Measurements from ENCODE around the gene OR56A3.
"Not testable (repeated sequence)": the region's sequence is repeated elsewhere in the genome, so short reads cannot be mapped to it uniquely, and the experiment has no call there.

OR56A3 gene

GRCh38 chr11:5932671-5933070 is 9.4 kb upstream of the OR56A3 start:
- H3K4me3 ChIP-seq (ENCODE audit: low read depth, low read length) = no peak overlapping the region
- DNase-seq (ENCODE audit: low read depth) = no peak
- TF ChIP-seq CTCF (IDR thresholded peaks at IDR 0.05; ENCODE audit: low read depth, low read length, missing control alignments) = no peak
- in situ Hi-C loops (cut with HindIII; ENCODE audit: low sequenced_read_pairs) = no loop called here

GRCh38 chr11:5933116-5933515 is 8.9 kb upstream of the OR56A3 start:
- in situ Hi-C loops (cut with HindIII; ENCODE audit: low sequenced_read_pairs) = no loop called here
- no peak overlapping the region for H3K4me3 ChIP-seq (ENCODE audit: low read depth, low read length)
- DNase-seq (ENCODE audit: low read depth) = no peak
- TF ChIP-seq CTCF (IDR thresholded peaks at IDR 0.05; ENCODE audit: low read depth, low read length, missing control alignments) = no peak

- TF ChIP-seq CTCF (IDR thresholded peaks at IDR 0.05; ENCODE audit: low read depth, low read length, missing control alignments) = no peak
- no peak overlapping the region for H3K4me3 ChIP-seq (ENCODE audit: low read depth, low read length)
- in situ Hi-C loops (cut with HindIII; ENCODE audit: low sequenced_read_pairs) = no loop called here
- no peak for DNase-seq (ENCODE audit: low read depth)
Measured at GRCh38 chr11:5937868-5938602, 4.0 kb upstream of the OR56A3 start.

DNA sequence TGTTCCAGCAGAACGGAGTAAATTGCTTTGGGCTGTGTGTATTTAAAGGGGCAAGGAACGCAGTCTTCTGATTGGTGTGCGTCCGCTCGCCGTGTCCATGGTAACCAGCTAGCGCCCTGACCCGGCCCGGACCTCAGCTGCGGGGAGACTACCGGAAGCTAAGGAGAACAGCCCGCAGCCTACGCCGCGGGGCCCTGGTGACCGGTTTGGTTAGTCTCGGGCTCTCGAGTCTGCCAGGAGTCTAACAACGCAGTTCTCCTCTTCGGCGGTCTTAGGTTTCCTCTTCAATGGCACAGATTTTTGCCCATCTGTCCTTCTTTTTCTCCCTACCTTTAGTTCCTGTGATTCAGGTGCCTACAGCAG is 3.5 kb upstream of the OR56A3 start:
- no peak overlapping the region for H3K4me3 ChIP-seq (ENCODE audit: low read depth, low read length)
- in situ Hi-C loops (cut with HindIII; ENCODE audit: low sequenced_read_pairs) = no loop called here
- DNase-seq (ENCODE audit: low read depth) = no peak
- no peak for TF ChIP-seq CTCF (IDR thresholded peaks at IDR 0.05; ENCODE audit: low read depth, low read length, missing control alignments)

- no peak for DNase-seq (ENCODE audit: low read depth)
- no peak overlapping the region for H3K4me3 ChIP-seq (ENCODE audit: low read depth, low read length)
- in situ Hi-C loops (cut with HindIII; ENCODE audit: low sequenced_read_pairs) = no loop called here
- no peak for TF ChIP-seq CTCF (IDR thresholded peaks at IDR 0.05; ENCODE audit: low read depth, low read length, missing control alignments)
Measured at GRCh38 chr11:5940748-5941147, 1.3 kb upstream of the OR56A3 start.

- H3K4me3 ChIP-seq (ENCODE audit: low read depth, low read length) = no peak overlapping the region
- DNase-seq (ENCODE audit: low read depth) = no peak
- in situ Hi-C loops (cut with HindIII; ENCODE audit: low sequenced_read_pairs) = no loop called here
- no peak for TF ChIP-seq CTCF (IDR thresholded peaks at IDR 0.05; ENCODE audit: low read depth, low read length, missing control alignments)
Measured at GRCh38 chr11:5955586-5955985, 13.5 kb downstream of the OR56A3 start.

- DNase-seq (ENCODE audit: low read depth); in situ Hi-C loops (cut with HindIII; ENCODE audit: low sequenced_read_pairs); H3K4me3 ChIP-seq (ENCODE audit: low read depth, low read length): not testable (repeated sequence)
Measured at GRCh38 chr11:5960704-5961320, 18.8 kb downstream of the OR56A3 start.

All from astrocyte of the cerebellum (primary cell).